Activated B cell treated with CpG ODN at 0.5 μM for 24 hours (primary cell): ENCODE data around the gene PTPRH. TPM values are rescaled to one million over a fixed set of nuclear protein-coding genes. Genes with fewer than 3 reads are reported as not detected.
A peak's percentile ranks its signal among the peaks of the same experiment; 100 is the strongest.

Experiments
- ATAC-seq: fragments of 200-7000 bp; cut with Tn5 transposase; one replicate; pipeline ENCODE4 v1.10.0; 2021; ENCODE audit warnings: low read depth, mild to moderate bottlenecking, moderate library complexity
- CTCF ChIA-PET: fragments of 350-600 bp; sonication (Branson Sonifier 250); formaldehyde crosslinking; loops from one replicate; lab custom pipeline; 2021; ENCODE audit warnings: antibody characterized with exemption; lab: Charles Lee
- POLR2A ChIA-PET: fragments of 350-600 bp; sonication (Branson Sonifier 250); formaldehyde crosslinking; loops from one replicate; lab custom pipeline; 2021; ENCODE audit warnings: antibody characterized with exemption; lab: Charles Lee
- DNase-seq: peaks from one replicate; pipeline ENCODE4 v3.0.0; 2022
- H3K27ac Mint-ChIP-seq: one replicate; pipeline ENCODE4 v1.8.0; 2020; ENCODE audit warnings: mixed read lengths
- H3K27me3 Mint-ChIP-seq: one replicate; pipeline ENCODE4 v1.8.0; 2021; ENCODE audit warnings: mixed read lengths
- H3K36me3 Mint-ChIP-seq: one replicate; pipeline ENCODE4 v1.8.0; 2021; ENCODE audit warnings: low read depth, mixed read lengths
- H3K4me1 Mint-ChIP-seq: one replicate; pipeline ENCODE4 v1.8.0; 2021; ENCODE audit warnings: mixed read lengths
- H3K4me3 Mint-ChIP-seq: one replicate; pipeline ENCODE4 v1.8.0; 2020; ENCODE audit warnings: mild to moderate bottlenecking, mixed read lengths
- H3K9me3 Mint-ChIP-seq: one replicate; pipeline ENCODE4 v1.8.0; 2020; ENCODE audit warnings: mixed read lengths
- intact Hi-C: fragments of 100-400 bp; cut with micrococcal nuclease; formaldehyde crosslinking; loops from one replicate; pipeline ENCODE4 v1.15.1; 2024
- total RNA-seq: library from RNA; stranded (reverse); gene quantifications from 2 replicates; pipeline ENCODE4 v1.2.3, GENCODE V29; 2022
- TF ChIP-seq, protein P1 (sequence below): fragments of 200-600 bp; IDR thresholded peaks from one replicate; pipeline ENCODE4 v1.8.0; 2022; ENCODE audit warnings: antibody characterized with exemption, mild to moderate bottlenecking

Gene PTPRH
- total RNA-seq, 1 donor from 2014 or later = not detected

DNA sequence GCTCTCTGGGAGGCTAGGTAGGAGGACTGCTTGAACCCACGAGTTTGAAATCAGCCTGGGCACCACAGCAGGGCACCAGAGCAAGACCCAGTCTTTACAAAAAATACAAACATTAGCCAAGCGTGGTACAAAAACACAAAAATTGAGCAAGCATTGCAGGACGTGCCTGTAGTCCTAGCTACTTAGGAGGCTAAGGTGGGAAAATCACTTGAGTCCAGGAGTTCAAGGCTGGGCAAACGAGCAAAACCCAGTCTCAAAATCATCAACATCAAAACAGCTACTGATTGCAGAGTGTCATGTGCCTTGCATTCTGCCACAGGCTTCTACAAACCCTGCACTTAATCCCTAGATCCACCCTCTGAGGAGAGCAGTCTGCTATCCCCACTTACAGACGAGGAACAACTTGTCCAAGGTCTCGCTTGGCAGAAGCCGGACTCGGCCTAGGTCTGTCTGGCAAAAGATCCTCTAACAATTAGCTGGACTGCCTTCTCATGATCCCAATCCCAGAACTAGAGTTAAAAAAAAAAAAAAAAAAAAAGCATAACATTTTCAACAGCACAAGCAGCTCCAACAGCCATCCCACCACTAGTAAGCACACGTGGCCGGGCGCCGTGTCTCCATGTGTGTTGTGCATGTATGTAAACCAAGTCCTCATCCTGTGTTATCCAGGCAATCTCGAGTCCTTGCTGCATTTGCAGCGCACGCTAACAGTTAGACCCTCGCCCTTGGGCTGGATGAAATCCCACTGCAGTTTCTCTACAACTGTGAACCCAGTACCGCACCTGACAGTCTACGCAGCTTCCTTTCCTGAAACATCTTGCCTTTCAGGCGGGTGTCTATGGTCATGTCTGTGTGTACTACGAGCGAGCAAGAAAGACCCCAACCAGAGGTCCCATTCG lies 47.5 kb upstream of the PTPRH start:
- DNase-seq (no peak), ATAC-seq (no peak)
- H3K27ac Mint-ChIP-seq = peak overlapping the region; percentile 100
- TF ChIP-seq, protein P1, sequence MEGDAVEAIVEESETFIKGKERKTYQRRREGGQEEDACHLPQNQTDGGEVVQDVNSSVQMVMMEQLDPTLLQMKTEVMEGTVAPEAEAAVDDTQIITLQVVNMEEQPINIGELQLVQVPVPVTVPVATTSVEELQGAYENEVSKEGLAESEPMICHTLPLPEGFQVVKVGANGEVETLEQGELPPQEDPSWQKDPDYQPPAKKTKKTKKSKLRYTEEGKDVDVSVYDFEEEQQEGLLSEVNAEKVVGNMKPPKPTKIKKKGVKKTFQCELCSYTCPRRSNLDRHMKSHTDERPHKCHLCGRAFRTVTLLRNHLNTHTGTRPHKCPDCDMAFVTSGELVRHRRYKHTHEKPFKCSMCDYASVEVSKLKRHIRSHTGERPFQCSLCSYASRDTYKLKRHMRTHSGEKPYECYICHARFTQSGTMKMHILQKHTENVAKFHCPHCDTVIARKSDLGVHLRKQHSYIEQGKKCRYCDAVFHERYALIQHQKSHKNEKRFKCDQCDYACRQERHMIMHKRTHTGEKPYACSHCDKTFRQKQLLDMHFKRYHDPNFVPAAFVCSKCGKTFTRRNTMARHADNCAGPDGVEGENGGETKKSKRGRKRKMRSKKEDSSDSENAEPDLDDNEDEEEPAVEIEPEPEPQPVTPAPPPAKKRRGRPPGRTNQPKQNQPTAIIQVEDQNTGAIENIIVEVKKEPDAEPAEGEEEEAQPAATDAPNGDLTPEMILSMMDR = no peak
- H3K27me3 Mint-ChIP-seq = no peaks in the 10 kb centered on the region
- H3K4me1 Mint-ChIP-seq = peaks cover 73% of the 10 kb centered on the region
- peaks cover 32% of the 10 kb centered on the region for H3K36me3 Mint-ChIP-seq
- POLR2A ChIA-PET = interaction anchor here (0.6 to 12.3 kb wide), 10 partner anchors 22 to 769 kb away, joined by 5 to 277 read pairs (median 10); partner anchors contain the start of genes BRSK1, HSPBP1, RPL28 and TMEM238
- intact Hi-C loops = loop anchor here (5.0 to 10.0 kb wide), 2 partner anchors 348 to 795 kb away; partner anchors contain the start of genes LENG9, ZNF524 and ZNF865
- peak overlapping the region; percentile 98 for H3K4me3 Mint-ChIP-seq
- no peaks in the 10 kb centered on the region for H3K9me3 Mint-ChIP-seq
- CTCF ChIA-PET = interaction anchor here (1.3 to 3.6 kb wide), 3 partner anchors 23 to 127 kb away, joined by 3 to 16 read pairs (median 5); partner anchors contain the start of genes HSPBP1 and TMEM238

DNA sequence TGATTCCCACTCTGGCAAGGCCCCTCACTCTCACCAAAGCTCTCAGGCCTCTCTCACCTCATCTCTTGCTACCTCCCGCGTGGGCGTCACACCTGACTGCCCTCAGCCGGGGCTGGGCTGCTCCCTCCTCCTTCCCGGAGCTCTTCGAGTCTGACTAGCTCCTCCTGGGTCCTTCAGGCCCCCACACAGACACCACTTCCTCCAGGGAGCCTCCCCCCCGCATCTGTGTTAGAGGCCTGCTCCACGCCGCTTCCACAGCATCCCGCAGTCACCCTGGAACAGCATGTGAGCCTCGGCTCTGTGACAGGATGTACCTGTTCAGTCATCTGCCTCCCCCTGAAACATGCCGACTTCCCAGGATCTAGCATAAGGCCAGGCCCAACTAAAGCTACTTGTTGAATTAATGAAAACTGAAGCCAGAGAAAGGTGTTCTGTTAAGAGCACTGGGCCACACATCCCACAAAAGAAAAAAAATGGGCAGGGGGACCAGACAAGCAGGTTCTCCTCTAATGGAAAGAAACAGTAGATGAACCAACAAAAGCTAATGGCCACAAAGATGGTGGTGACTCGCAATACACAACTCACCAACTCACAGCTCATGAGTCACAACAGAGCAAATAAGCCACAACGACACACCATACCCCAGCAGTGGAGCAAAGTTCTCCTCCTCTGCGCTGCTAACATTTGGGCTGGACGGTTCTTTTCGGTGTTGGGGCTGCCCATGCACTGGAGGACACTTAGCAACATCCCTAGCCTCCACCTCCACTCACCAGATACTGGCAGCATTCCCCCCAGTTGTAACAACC lies 46.5 kb upstream of the PTPRH start:
- H3K36me3 Mint-ChIP-seq = peaks cover 36% of the 10 kb centered on the region
- ChIA-PET CTCF (interaction anchor here (1.3 to 3.6 kb wide), 4 partner anchors 24 to 128 kb away, joined by 3 to 16 read pairs (median 10); partner anchors contain the start of genes HSPBP1 and TMEM238), POLR2A (interaction anchor here (0.6 to 12.3 kb wide), 12 partner anchors 23 to 792 kb away, joined by 3 to 277 read pairs (median 13); partner anchors contain the start of genes BRSK1, FIZ1, HSPBP1 and KMT5C)
- DNase-seq = peak; percentile 47
- TF ChIP-seq, protein P1 = no peak
- peak overlapping the region; percentile 100 for H3K27ac Mint-ChIP-seq
- H3K9me3 Mint-ChIP-seq = no peaks in the 10 kb centered on the region
- peak overlapping the region; percentile 98 for H3K4me3 Mint-ChIP-seq
- H3K4me1 Mint-ChIP-seq = peaks cover 83% of the 10 kb centered on the region
- H3K27me3 Mint-ChIP-seq = no peaks in the 10 kb centered on the region
- no peak for ATAC-seq
- intact Hi-C loops = loop anchor here (5.0 to 10.0 kb wide), 2 partner anchors 349 to 794 kb away; partner anchors contain the start of genes LENG9, ZNF524 and ZNF865

GRCh38 chr19:55254625-55254977 lies 45.3 kb upstream of the PTPRH start:
- Mint-ChIP-seq H3K27me3 (no peaks in the 10 kb centered on the region), H3K9me3 (no peaks in the 10 kb centered on the region), H3K4me1 (peaks cover 89% of the 10 kb centered on the region), H3K36me3 (peaks cover 39% of the 10 kb centered on the region), H3K27ac (peak overlapping the region; percentile 100), H3K4me3 (peak overlapping the region; percentile 98)
- DNase-seq (no peak), ATAC-seq (no peak)
- intact Hi-C loops = loop anchor here (1.0 to 10.0 kb wide), 5 partner anchors 37 to 388 kb away; partner anchors contain the start of genes KMT5C, RPL28, ZNF524 and ZNF580
- ChIA-PET CTCF (interaction anchor here (0.6 to 3.6 kb wide), 10 partner anchors 22 to 350 kb away, joined by 3 to 16 read pairs (median 4); partner anchors contain the start of genes HSPBP1 and KMT5C), POLR2A (interaction anchor here (0.5 to 12.3 kb wide), 23 partner anchors 10 to 1139 kb away, joined by 3 to 277 read pairs (median 5); partner anchors contain the start of genes BRSK1, FIZ1, HSPBP1 and ISOC2)
- TF ChIP-seq, protein P1 = no peak

GRCh38 chr19:55253842-55254624 lies 44.7 kb upstream of the PTPRH start:
- Mint-ChIP-seq H3K4me1 (peaks cover 87% of the 10 kb centered on the region), H3K27ac (peak overlapping the region; percentile 100), H3K4me3 (peak overlapping the region; percentile 98), H3K36me3 (peaks cover 37% of the 10 kb centered on the region), H3K9me3 (no peaks in the 10 kb centered on the region), H3K27me3 (no peaks in the 10 kb centered on the region)
- ATAC-seq (peak; percentile 61), DNase-seq (peak; percentile 73)
- intact Hi-C loops = loop anchor here (1.0 to 10.0 kb wide), 8 partner anchors 22 to 388 kb away; partner anchors contain the start of genes HSPBP1, KMT5C, PPP1R12C and RPL28
- POLR2A ChIA-PET = interaction anchor here (0.5 to 12.3 kb wide), 28 partner anchors 10 to 1139 kb away, joined by 3 to 277 read pairs (median 4); partner anchors contain the start of genes BRSK1, FIZ1, HSPBP1 and ISOC2
- TF ChIP-seq, protein P1 = no peak
- CTCF ChIA-PET = interaction anchor here (0.6 to 3.6 kb wide), 11 partner anchors 22 to 351 kb away, joined by 3 to 16 read pairs (median 4); partner anchors contain the start of genes HSPBP1 and KMT5C
